ENCODE measurements around the gene TMEM140. TPM values are rescaled to one million over a fixed set of nuclear protein-coding genes. Genes with fewer than 3 reads are reported as not detected.

Gene TMEM140
- polyA plus RNA-seq, 1 donor (not counting 4 experiments of a cell fraction or from before 2014, with no cell fraction given) = 0.17 TPM

DNA sequence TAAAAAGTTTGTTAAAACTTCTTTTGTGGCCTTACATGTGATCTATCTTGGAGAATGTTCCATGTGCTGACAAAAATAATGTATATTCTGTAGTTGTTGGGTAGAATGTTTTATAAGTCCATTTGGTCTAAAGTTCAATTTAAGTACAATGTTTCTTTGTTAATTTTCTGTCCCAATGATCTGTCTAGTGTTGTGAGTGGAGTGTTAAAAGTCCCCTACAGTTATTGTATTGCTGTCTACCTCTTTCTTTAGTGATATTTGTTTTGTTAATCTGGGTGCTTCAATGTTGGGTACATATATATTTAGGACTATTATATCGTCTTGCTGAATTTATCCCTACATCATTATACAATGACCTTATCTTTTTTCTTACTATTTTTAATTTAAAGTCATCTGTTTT, 6.9 kb downstream of the TMEM140 start:
- dilution Hi-C loops (cut with MboI; ENCODE audit: extremely low pct_ligation_motif_present, low sequenced_read_pairs) = loop anchor here (25.0 kb wide), 1 partner anchor 167 kb away; the partner anchor contains the start of gene AGBL3
- H3K4me2 ChIP-seq (ENCODE audit: control insufficient read depth, extremely low read depth, insufficient read depth, low read depth, low read length) = no peak overlapping the region
- H3K4me3 ChIP-seq (ENCODE audit: control insufficient read depth in 2 of 3, extremely low read depth in 1 of 3, insufficient read depth in 2 of 3, low read depth in 1 of 3, low read length in 3 of 3) = no peak overlapping the region
- H4K20me1 ChIP-seq (ENCODE audit: control insufficient read depth, extremely low read depth, insufficient read depth, low read length) = no peaks in the 10 kb centered on the region
- H3K4me1 ChIP-seq (ENCODE audit: control insufficient read depth, extremely low read depth, insufficient read depth, low read length) = no peaks in the 10 kb centered on the region
- H3K9me3 ChIP-seq (ENCODE audit: control insufficient read depth, low read depth, low read length) = no peaks in the 10 kb centered on the region
- no peak overlapping the region for H2AFZ ChIP-seq (ENCODE audit: control insufficient read depth, low read length)
- no peaks in the 10 kb centered on the region for H3K79me2 ChIP-seq (ENCODE audit: control insufficient read depth, insufficient read depth, low read length)
- no peaks in the 10 kb centered on the region for H3K36me3 ChIP-seq (ENCODE audit: control insufficient read depth in 2 of 2, extremely low read depth in 1 of 2, insufficient read depth in 2 of 2, low read length in 2 of 2)
- FAIRE-seq (no peak), DNase-seq (ENCODE audit: low read depth, low spot score) (no peak)
- H3K9me1 ChIP-seq (ENCODE audit: control insufficient read depth, extremely low read depth, insufficient read depth, low read length) = no peaks in the 10 kb centered on the region
- no peak overlapping the region for H3K27ac ChIP-seq (ENCODE audit: control insufficient read depth, insufficient read depth, low read length)
- no peaks in the 10 kb centered on the region for H3K27me3 ChIP-seq (ENCODE audit: control insufficient read depth, extremely low read depth, insufficient read depth, low read length)
- TF ChIP-seq, protein P1, sequence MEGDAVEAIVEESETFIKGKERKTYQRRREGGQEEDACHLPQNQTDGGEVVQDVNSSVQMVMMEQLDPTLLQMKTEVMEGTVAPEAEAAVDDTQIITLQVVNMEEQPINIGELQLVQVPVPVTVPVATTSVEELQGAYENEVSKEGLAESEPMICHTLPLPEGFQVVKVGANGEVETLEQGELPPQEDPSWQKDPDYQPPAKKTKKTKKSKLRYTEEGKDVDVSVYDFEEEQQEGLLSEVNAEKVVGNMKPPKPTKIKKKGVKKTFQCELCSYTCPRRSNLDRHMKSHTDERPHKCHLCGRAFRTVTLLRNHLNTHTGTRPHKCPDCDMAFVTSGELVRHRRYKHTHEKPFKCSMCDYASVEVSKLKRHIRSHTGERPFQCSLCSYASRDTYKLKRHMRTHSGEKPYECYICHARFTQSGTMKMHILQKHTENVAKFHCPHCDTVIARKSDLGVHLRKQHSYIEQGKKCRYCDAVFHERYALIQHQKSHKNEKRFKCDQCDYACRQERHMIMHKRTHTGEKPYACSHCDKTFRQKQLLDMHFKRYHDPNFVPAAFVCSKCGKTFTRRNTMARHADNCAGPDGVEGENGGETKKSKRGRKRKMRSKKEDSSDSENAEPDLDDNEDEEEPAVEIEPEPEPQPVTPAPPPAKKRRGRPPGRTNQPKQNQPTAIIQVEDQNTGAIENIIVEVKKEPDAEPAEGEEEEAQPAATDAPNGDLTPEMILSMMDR (optimal IDR thresholded peaks at IDR 0.05 in 1 of 3, IDR thresholded peaks at IDR 0.05 in 1 of 3, conservative IDR thresholded peaks at IDR 0.05 in 1 of 3; ENCODE audit: extremely low read depth in 1 of 3, insufficient read depth in 2 of 3, low read length in 3 of 3) = no peak
- TF ChIP-seq EZH2 (IDR thresholded peaks at IDR 0.05; ENCODE audit: low read length) = no peak
- no peak overlapping the region for H3K9ac ChIP-seq (ENCODE audit: control insufficient read depth, extremely low read depth, insufficient read depth, low read length)

DNA sequence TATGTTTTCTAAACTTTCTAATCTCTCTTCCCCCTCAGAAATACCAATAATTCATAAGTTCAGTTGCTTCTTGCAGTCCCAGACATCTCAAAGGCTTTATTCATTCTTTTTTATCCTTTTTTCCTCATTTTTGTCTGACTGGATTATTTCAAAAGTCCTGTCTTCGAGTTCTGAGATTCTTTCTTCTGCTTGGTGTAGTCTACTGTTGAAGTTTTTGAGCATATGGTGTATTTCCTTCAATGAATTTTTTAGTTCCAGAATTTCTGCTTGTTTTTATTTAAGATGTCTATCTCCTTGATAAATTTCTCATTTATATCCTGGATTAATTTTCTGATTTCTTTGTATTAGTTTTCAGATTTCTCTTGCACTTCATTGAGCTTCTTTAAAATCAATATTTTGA, 8.4 kb downstream of the TMEM140 start:
- no peak overlapping the region for H3K27ac ChIP-seq (ENCODE audit: control insufficient read depth, insufficient read depth, low read length)
- H2AFZ ChIP-seq (ENCODE audit: control insufficient read depth, low read length) = no peak overlapping the region
- H4K20me1 ChIP-seq (ENCODE audit: control insufficient read depth, extremely low read depth, insufficient read depth, low read length) = no peaks in the 10 kb centered on the region
- TF ChIP-seq, protein P1 (optimal IDR thresholded peaks at IDR 0.05 in 1 of 3, IDR thresholded peaks at IDR 0.05 in 1 of 3, conservative IDR thresholded peaks at IDR 0.05 in 1 of 3; ENCODE audit: extremely low read depth in 1 of 3, insufficient read depth in 2 of 3, low read length in 3 of 3) = no peak
- no peak for TF ChIP-seq EZH2 (IDR thresholded peaks at IDR 0.05; ENCODE audit: low read length)
- DNase-seq (ENCODE audit: low read depth, low spot score) (no peak), FAIRE-seq (no peak)
- no peaks in the 10 kb centered on the region for H3K9me1 ChIP-seq (ENCODE audit: control insufficient read depth, extremely low read depth, insufficient read depth, low read length)
- H3K36me3 ChIP-seq (ENCODE audit: control insufficient read depth in 2 of 2, extremely low read depth in 1 of 2, insufficient read depth in 2 of 2, low read length in 2 of 2) = no peaks in the 10 kb centered on the region
- no peak overlapping the region for H3K4me2 ChIP-seq (ENCODE audit: control insufficient read depth, extremely low read depth, insufficient read depth, low read depth, low read length)
- H3K79me2 ChIP-seq (ENCODE audit: control insufficient read depth, insufficient read depth, low read length) = no peaks in the 10 kb centered on the region
- H3K4me1 ChIP-seq (ENCODE audit: control insufficient read depth, extremely low read depth, insufficient read depth, low read length) = peaks cover 7% of the 10 kb centered on the region
- no peaks in the 10 kb centered on the region for H3K9me3 ChIP-seq (ENCODE audit: control insufficient read depth, low read depth, low read length)
- H3K4me3 ChIP-seq (ENCODE audit: control insufficient read depth in 2 of 3, extremely low read depth in 1 of 3, insufficient read depth in 2 of 3, low read depth in 1 of 3, low read length in 3 of 3) = no peak overlapping the region
- dilution Hi-C loops (cut with MboI; ENCODE audit: extremely low pct_ligation_motif_present, low sequenced_read_pairs) = loop anchor here (25.0 kb wide), 1 partner anchor 169 kb away; the partner anchor contains the start of gene AGBL3
- no peak overlapping the region for H3K9ac ChIP-seq (ENCODE audit: control insufficient read depth, extremely low read depth, insufficient read depth, low read length)
- H3K27me3 ChIP-seq (ENCODE audit: control insufficient read depth, extremely low read depth, insufficient read depth, low read length) = no peaks in the 10 kb centered on the region
